ENCODE data around the gene TRIM5. TPM values are rescaled to one million over a fixed set of nuclear protein-coding genes. Genes with fewer than 3 reads are reported as not detected.
A peak's percentile ranks its signal among the peaks of the same experiment; 100 is the strongest.
"Not testable (repeated sequence)": the region's sequence is repeated elsewhere in the genome, so short reads cannot be mapped to it uniquely, and the experiment has no call there.

Gene TRIM5
- 10 to 100 TPM in 9 of 10 donors, 1 to 10 TPM in 1; 9.9 to 17.8 (median 13.6) TPM for polyA plus RNA-seq (ENCODE audit: insufficient read length in 10 of 10)
- long read RNA-seq, donor 1: 0 reads
- long read RNA-seq, donor 2, partial matches to known transcripts: 0 of 1 reads
- long read RNA-seq, donor 2, other reads (novel, unspliced or antisense): 0 of 1 reads
- long read RNA-seq, donor 3: 0 reads
- long read RNA-seq, donor 4: 0 reads
- long read RNA-seq, donor 5, partial matches to known transcripts: 7 of 7 reads
- long read RNA-seq, donor 5, other reads (novel, unspliced or antisense): 0 of 7 reads
- long read RNA-seq, donor 6, partial matches to known transcripts: 0 of 3 reads
- long read RNA-seq, donor 6, other reads (novel, unspliced or antisense): 0 of 3 reads
- long read RNA-seq, donor 7: 0 reads
- long read RNA-seq, donor 8, partial matches to known transcripts: 14 of 15 reads
- long read RNA-seq, donor 8, other reads (novel, unspliced or antisense): 0 of 15 reads
- long read RNA-seq, donor 9: 0 reads

GRCh38 chr11:5684646-5685362, at the start of gene TRIM5:
Gene TRIM5, minus strand, starts transcription at chr11:5685074. Its CDS starts 4,897 bp downstream, at chr11:5680177.
- peak; percentile 95 to 97 (median 97) for DNase-seq

GRCh38 chr11:5727691-5728090, 42.8 kb upstream of the TRIM5 start:
- DNase-seq: no peak

GRCh38 chr11:5726351-5726750, 41.5 kb upstream of the TRIM5 start:
- DNase-seq: no peak

GRCh38 chr11:5722622-5723021, 37.7 kb upstream of the TRIM5 start:
- no peak for DNase-seq

- DNase-seq: no peak
Measured at GRCh38 chr11:5719703-5720495, 35.0 kb upstream of the TRIM5 start.

- not testable (repeated sequence) for DNase-seq
Measured at GRCh38 chr11:5716518-5716917, 31.6 kb upstream of the TRIM5 start.

- DNase-seq: no peak
Measured at GRCh38 chr11:5713695-5714094, 28.8 kb upstream of the TRIM5 start.

GRCh38 chr11:5712507-5712906, 27.6 kb upstream of the TRIM5 start:
- no peak for DNase-seq

GRCh38 chr11:5705688-5706087, 20.8 kb upstream of the TRIM5 start:
- no peak for DNase-seq

GRCh38 chr11:5703741-5704536, 19.1 kb upstream of the TRIM5 start:
- DNase-seq: no peak

- DNase-seq: no peak
Measured at GRCh38 chr11:5701055-5701577, 16.2 kb upstream of the TRIM5 start.

GRCh38 chr11:5700421-5701054, 15.7 kb upstream of the TRIM5 start:
- DNase-seq: no peak

GRCh38 chr11:5698281-5698680, 13.4 kb upstream of the TRIM5 start:
- no peak for DNase-seq

GRCh38 chr11:5696210-5696609, 11.3 kb upstream of the TRIM5 start:
- DNase-seq: no peak

GRCh38 chr11:5695580-5695979, 10.7 kb upstream of the TRIM5 start:
- DNase-seq: no peak

- DNase-seq: no peak
Measured at GRCh38 chr11:5694642-5695041, 9.8 kb upstream of the TRIM5 start.

GRCh38 chr11:5691964-5692361, 7.1 kb upstream of the TRIM5 start:
- no peak for DNase-seq

GRCh38 chr11:5691238-5691963, 6.5 kb upstream of the TRIM5 start:
- not testable (repeated sequence) for DNase-seq

- DNase-seq: peak in 1 of 3 donors; percentile 28
Measured at GRCh38 chr11:5690736-5691135, 5.9 kb upstream of the TRIM5 start.

- peak in 1 of 3 donors; percentile 36 for DNase-seq
Measured at GRCh38 chr11:5690216-5690615, 5.3 kb upstream of the TRIM5 start.

Data from muscle of back (tissue), 13 donors.